Mesendoderm (in vitro differentiated cells): ENCODE results near the gene FSTL4.
A peak's percentile ranks its signal among the peaks of the same experiment; 100 is the strongest.
"Not testable (repeated sequence)": the region's sequence is repeated elsewhere in the genome, so short reads cannot be mapped to it uniquely, and the experiment has no call there.

ENCODE experiments used
- DNase-seq: peaks from one replicate; pipeline ENCODE4 v3.0.0; 2013
- H2AK5ac ChIP-seq: 2 replicates; pipeline ENCODE4 v1.6.1; 2013; ENCODE audit warnings: low read length, inconsistent platforms
- H2BK120ac ChIP-seq: 2 replicates; pipeline ENCODE4 v1.6.1; 2013; ENCODE audit warnings: low read depth, mild to moderate bottlenecking, low read length, moderate library complexity, mixed read lengths
- H2BK15ac ChIP-seq: replicated peaks from 2 replicates; pipeline ENCODE4 v1.6.1; 2013; ENCODE audit warnings: low read depth, mild to moderate bottlenecking, moderate library complexity
- H2BK5ac ChIP-seq: 2 replicates; pipeline ENCODE4 v1.6.1; 2013; ENCODE audit warnings: low read length, inconsistent platforms
- H3K18ac ChIP-seq: 2 replicates; pipeline ENCODE4 v1.6.1; 2013; ENCODE audit warnings: mild to moderate bottlenecking, low read length, mixed read lengths
- H3K23ac ChIP-seq: one replicate; pipeline ENCODE4 v1.6.1; 2013; ENCODE audit warnings: low read length
- H3K27ac ChIP-seq: 2 replicates; pipeline ENCODE4 v1.5.1; 2013; ENCODE audit warnings: low read depth, mild to moderate bottlenecking, inconsistent platforms, low read length, moderate library complexity
- H3K27me3 ChIP-seq: 2 replicates; pipeline ENCODE4 v1.6.1; 2013; ENCODE audit warnings: low read length, control low read depth, mild to moderate bottlenecking, inconsistent platforms; ENCODE audit not compliant: insufficient read depth, poor library complexity
- H3K36me3 ChIP-seq: 2 replicates; pipeline ENCODE4 v1.6.1; 2013; ENCODE audit warnings: low read length, inconsistent platforms; ENCODE audit not compliant: control insufficient read depth, insufficient read depth
- H3K4ac ChIP-seq: one replicate; pipeline ENCODE4 v1.6.1; 2013; ENCODE audit warnings: low read depth, mild to moderate bottlenecking, low read length, moderate library complexity
- H3K4me1 ChIP-seq: 2 replicates; pipeline ENCODE4 v1.6.1; 2013; ENCODE audit warnings: low read depth, low read length, inconsistent platforms; ENCODE audit not compliant: control insufficient read depth
- H3K4me2 ChIP-seq: 2 replicates; pipeline ENCODE4 v1.6.1; 2013; ENCODE audit warnings: low read length
- H3K4me3 ChIP-seq: 2 replicates; pipeline ENCODE4 v1.5.1; 2013; ENCODE audit warnings: mild to moderate bottlenecking, low read length
- H3K56ac ChIP-seq: one replicate; pipeline ENCODE4 v1.6.1; 2013; ENCODE audit warnings: low read length
- H3K79me1 ChIP-seq: 2 replicates; pipeline ENCODE4 v1.6.1; 2013; ENCODE audit warnings: low read length, inconsistent platforms
- H3K79me2 ChIP-seq: 2 replicates; pipeline ENCODE4 v1.6.1; 2013; ENCODE audit warnings: mild to moderate bottlenecking, low read length; ENCODE audit not compliant: control insufficient read depth, insufficient read depth
- H3K9ac ChIP-seq: 2 replicates; pipeline ENCODE4 v1.6.1; 2013; ENCODE audit warnings: low read length, inconsistent platforms
- H4K5ac ChIP-seq: one replicate; pipeline ENCODE4 v1.6.1; 2013; ENCODE audit warnings: low read length
- H4K8ac ChIP-seq: one replicate; pipeline ENCODE4 v1.6.1; 2013; ENCODE audit warnings: low read depth, mild to moderate bottlenecking, control low read depth, low read length, moderate library complexity
- WGBS: extraction: QIAGEN DNeasy Blood & Tissue Kit; methylation state at CpG from one replicate; pipeline ENCODE4 v1.1.7; 2013; ENCODE audit warnings: low lambda C conversion rate, missing lambda C conversion rate; ENCODE audit not compliant: insufficient coverage; ENCODE audit errors: extremely low coverage; 5-methylcytosine and 5-hydroxymethylcytosine counted together

The FSTL4 gene

DNA sequence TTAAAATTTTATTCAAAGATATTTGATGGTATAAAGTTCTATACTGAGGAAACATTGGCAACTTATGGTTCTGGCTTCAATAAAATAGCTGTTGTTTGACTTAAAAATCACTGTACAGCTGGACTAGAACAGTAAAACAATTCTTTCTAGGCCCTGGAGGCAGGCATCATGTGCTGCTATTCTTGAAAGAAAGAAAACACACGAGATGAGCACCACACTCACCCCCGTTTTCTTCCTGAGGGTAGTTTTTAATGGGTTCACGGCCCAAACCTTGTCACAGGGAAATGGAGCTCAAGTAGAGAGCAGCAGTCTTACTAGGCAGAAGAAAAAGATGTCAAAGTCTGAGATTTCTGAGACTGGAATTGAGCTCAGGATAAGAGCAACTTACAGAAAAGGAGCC, 68.0 kb downstream of the FSTL4 start:
- H4K8ac ChIP-seq = no peak overlapping the region
- no peak overlapping the region for H3K4me3 ChIP-seq
- no peak overlapping the region for H2BK5ac ChIP-seq
- H3K9ac ChIP-seq = no peak overlapping the region
- H3K4me2 ChIP-seq = no peak overlapping the region
- H3K23ac ChIP-seq = no peak overlapping the region
- no peaks in the 10 kb centered on the region for H3K79me2 ChIP-seq
- WGBS = no CpG with 5 or more reads among the region's 3 CpGs
- no peak overlapping the region for H3K56ac ChIP-seq
- peak overlapping the region; percentile 4 for H3K4ac ChIP-seq
- H3K18ac ChIP-seq = no peak overlapping the region
- H3K27ac ChIP-seq = no peak overlapping the region
- no peak overlapping the region for H4K5ac ChIP-seq
- no peak overlapping the region for H2BK15ac ChIP-seq
- no peak for DNase-seq
- H3K4me1 ChIP-seq = no peaks in the 10 kb centered on the region
- H2BK120ac ChIP-seq = no peak overlapping the region
- H3K79me1 ChIP-seq = no peaks in the 10 kb centered on the region
- no peaks in the 10 kb centered on the region for H3K27me3 ChIP-seq
- no peak overlapping the region for H2AK5ac ChIP-seq
- no peaks in the 10 kb centered on the region for H3K36me3 ChIP-seq

DNA sequence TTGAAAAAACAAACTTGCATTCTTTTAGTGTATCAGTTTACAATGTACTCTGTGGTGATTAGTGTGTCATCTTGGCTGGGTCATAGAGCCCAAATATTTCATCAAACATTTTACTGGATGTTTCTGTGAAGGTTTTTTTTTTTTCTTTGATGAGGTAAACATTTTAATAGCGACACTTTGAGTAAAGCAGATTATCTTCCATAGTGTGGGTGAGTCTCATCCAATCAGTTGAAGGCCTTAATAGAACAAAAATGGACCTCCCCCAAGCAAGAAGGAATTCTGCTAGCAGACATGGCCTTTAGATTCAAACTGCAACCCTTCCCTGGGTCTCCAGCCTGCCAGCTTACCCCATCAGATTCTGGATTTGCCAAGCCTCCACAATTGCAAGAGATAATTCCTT, 72.5 kb downstream of the FSTL4 start:
- Histone ChIP-seq H3K79me1 (no peaks in the 10 kb centered on the region), H4K5ac (no peak overlapping the region), H2AK5ac (no peak overlapping the region), H2BK15ac (no peak overlapping the region), H3K56ac (no peak overlapping the region), H3K36me3 (no peaks in the 10 kb centered on the region), H3K27ac (no peak overlapping the region), H3K79me2 (no peaks in the 10 kb centered on the region), H3K23ac (no peak overlapping the region), H2BK5ac (no peak overlapping the region), H4K8ac (no peak overlapping the region), H2BK120ac (no peak overlapping the region), H3K18ac (no peak overlapping the region), H3K9ac (no peak overlapping the region), H3K4me2 (no peak overlapping the region), H3K4me1 (no peaks in the 10 kb centered on the region), H3K4me3 (no peak overlapping the region), H3K4ac (no peak overlapping the region), H3K27me3 (no peaks in the 10 kb centered on the region)
- no peak for DNase-seq
- WGBS = no CpG with 5 or more reads among the region's 1 CpG

DNA sequence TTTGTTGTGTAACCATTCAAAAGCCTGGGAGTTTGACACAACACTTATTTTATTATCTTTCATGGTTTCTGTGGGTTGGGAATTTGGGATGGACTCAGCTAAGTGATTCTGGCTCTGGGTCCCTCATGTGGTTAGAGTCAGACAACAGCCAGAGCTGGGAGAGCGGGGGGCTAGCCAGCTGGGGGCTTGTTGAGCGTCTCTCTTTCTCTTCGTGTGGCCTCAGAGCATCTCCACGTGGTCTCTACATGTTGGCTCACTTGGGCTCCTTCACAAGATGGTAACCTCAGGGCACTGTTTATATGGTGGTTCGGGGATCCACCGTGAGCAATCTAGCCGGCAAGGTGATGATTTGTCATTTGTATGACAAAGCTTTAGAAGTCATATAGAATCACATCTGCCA, 73.6 kb downstream of the FSTL4 start:
- Histone ChIP-seq H2BK5ac (no peak overlapping the region), H3K79me1 (no peaks in the 10 kb centered on the region), H3K56ac (no peak overlapping the region), H3K27me3 (no peaks in the 10 kb centered on the region), H3K18ac (no peak overlapping the region), H3K79me2 (no peaks in the 10 kb centered on the region), H3K4ac (no peak overlapping the region), H4K5ac (no peak overlapping the region), H4K8ac (no peak overlapping the region), H2AK5ac (no peak overlapping the region), H3K4me1 (no peaks in the 10 kb centered on the region), H3K23ac (no peak overlapping the region), H3K36me3 (no peaks in the 10 kb centered on the region), H3K27ac (no peak overlapping the region), H3K4me3 (no peak overlapping the region), H3K9ac (no peak overlapping the region), H2BK15ac (no peak overlapping the region), H3K4me2 (no peak overlapping the region), H2BK120ac (no peak overlapping the region)
- DNase-seq = no peak
- no CpG with 5 or more reads among the region's 7 CpGs for WGBS

DNA sequence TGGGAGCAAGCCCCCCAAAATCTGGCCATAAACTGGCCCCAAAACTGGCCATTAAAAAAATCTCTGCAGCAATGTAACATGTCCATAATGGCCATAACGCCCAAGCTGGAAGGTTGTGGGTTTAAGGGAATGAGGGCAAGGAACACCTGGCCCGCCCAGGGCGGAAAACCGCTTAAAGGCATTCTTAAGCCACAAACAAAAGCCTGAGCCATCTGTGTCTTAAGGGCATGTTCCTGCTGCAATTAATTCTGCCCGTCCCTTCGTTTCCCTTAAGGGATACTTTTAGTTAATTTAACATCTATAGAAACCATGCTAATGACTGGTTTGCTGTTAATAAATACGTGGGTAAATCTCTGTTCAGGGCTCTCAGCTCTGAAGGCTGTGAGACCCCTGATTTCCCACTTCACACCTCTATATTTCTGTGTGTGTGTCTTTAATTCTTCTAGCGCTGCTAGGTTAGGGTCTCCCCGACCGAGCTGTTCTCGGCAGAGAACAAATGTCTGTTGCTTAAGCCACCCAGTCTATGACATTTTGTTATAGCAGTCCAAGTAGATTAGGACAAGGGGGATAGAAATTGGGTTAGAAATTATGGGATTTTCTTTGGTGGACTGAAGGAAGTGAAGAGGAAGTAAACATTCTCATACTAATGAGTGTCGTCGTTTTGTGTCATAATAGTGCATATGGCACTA, 77.0 kb downstream of the FSTL4 start:
- not testable (repeated sequence) for H3K4me2 ChIP-seq, H3K56ac ChIP-seq, H4K8ac ChIP-seq, H3K79me2 ChIP-seq, H3K36me3 ChIP-seq, H2BK120ac ChIP-seq, H3K23ac ChIP-seq, H3K27me3 ChIP-seq, H3K4me1 ChIP-seq, H2BK15ac ChIP-seq, H3K79me1 ChIP-seq, H2BK5ac ChIP-seq, H3K18ac ChIP-seq, H3K4me3 ChIP-seq, DNase-seq, H3K4ac ChIP-seq, H3K27ac ChIP-seq, H3K9ac ChIP-seq, H2AK5ac ChIP-seq, H4K5ac ChIP-seq
- whole genome bisulfite sequencing = no CpG with 5 or more reads among the region's 13 CpGs

DNA sequence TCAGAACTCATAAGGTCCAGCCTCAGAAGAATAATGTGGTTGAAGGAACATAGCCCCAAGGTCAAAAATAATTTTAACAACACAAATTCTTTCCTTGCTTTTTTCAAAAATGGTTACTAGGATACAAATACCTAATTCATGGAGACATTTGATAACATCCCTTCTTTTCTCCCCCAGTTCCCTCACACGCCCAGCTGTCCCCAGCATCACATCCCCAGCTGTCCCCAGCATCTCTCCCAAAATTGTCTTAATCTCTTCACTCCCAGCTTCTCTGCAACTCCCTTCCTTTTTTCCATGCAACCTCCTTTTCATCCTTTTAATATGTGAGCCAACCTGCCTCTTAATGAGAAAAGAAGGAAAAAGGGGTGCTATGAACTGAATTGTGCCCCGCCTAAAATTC, 77.8 kb downstream of the FSTL4 start:
- Histone ChIP-seq H3K27me3 (no peaks in the 10 kb centered on the region), H3K4me1 (no peaks in the 10 kb centered on the region), H2BK120ac (no peak overlapping the region), H2BK5ac (no peak overlapping the region), H3K9ac (no peak overlapping the region), H2AK5ac (no peak overlapping the region), H3K4ac (no peak overlapping the region), H3K27ac (no peak overlapping the region), H3K56ac (no peak overlapping the region), H3K4me2 (no peak overlapping the region), H4K5ac (no peak overlapping the region), H3K36me3 (no peaks in the 10 kb centered on the region), H3K23ac (no peak overlapping the region), H3K79me2 (no peaks in the 10 kb centered on the region), H3K4me3 (no peak overlapping the region), H2BK15ac (no peak overlapping the region), H3K79me1 (no peaks in the 10 kb centered on the region), H4K8ac (no peak overlapping the region), H3K18ac (no peak overlapping the region)
- no peak for DNase-seq
- WGBS = no CpG with 5 or more reads among the region's 2 CpGs

DNA sequence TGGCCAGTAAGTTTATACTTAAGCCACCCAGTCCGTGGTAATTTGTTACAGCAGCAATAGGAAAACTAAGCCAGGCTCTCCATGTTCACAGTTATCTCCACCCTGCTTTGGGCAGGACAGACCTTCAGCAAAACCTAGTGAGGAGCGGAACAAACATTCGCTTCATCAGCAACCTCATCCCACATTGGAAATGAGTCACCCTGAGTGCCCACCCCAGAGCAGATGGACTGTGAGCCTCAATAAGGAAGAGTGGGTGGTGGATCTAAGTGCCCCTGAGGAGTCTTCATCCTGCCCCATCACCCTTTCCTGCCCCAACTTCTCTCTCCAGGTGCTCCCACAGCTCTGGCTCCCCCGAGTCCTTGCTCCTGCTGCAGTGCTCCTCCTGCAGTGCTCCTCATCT, 78.8 kb downstream of the FSTL4 start:
- H2BK15ac ChIP-seq = no peak overlapping the region
- no peak overlapping the region for H2BK120ac ChIP-seq
- H3K4me2 ChIP-seq = no peak overlapping the region
- no peak overlapping the region for H4K5ac ChIP-seq
- no peak overlapping the region for H3K27ac ChIP-seq
- H3K18ac ChIP-seq = no peak overlapping the region
- H3K23ac ChIP-seq = no peak overlapping the region
- no peak overlapping the region for H3K9ac ChIP-seq
- H4K8ac ChIP-seq = no peak overlapping the region
- no peak overlapping the region for H3K4ac ChIP-seq
- no peaks in the 10 kb centered on the region for H3K79me2 ChIP-seq
- WGBS = no CpG with 5 or more reads among the region's 4 CpGs
- no peaks in the 10 kb centered on the region for H3K79me1 ChIP-seq
- H2BK5ac ChIP-seq = no peak overlapping the region
- DNase-seq = no peak
- H3K27me3 ChIP-seq = no peaks in the 10 kb centered on the region
- no peaks in the 10 kb centered on the region for H3K36me3 ChIP-seq
- H2AK5ac ChIP-seq = no peak overlapping the region
- no peaks in the 10 kb centered on the region for H3K4me1 ChIP-seq
- H3K56ac ChIP-seq = no peak overlapping the region
- no peak overlapping the region for H3K4me3 ChIP-seq
